Measurements from ENCODE around the gene SYNJ2. TPM values are rescaled to one million over a fixed set of nuclear protein-coding genes. Genes with fewer than 3 reads are reported as not detected.
A peak's percentile ranks its signal among the peaks of the same experiment; 100 is the strongest.

The SYNJ2 gene
- total and polyA plus RNA-seq, 2 of the 4 experiments (the other 2 are of a cell fraction): 40.8 to 45.2 TPM

- DNase-seq (no peak), ATAC-seq (ENCODE audit: low read depth) (no peak)
- CTCF ChIA-PET: no interaction called here
- no TSS peak for BruUV-seq (replicated peaks)
- Histone ChIP-seq H3K36me3 (ENCODE audit: control insufficient read depth, insufficient read depth, low read length) (peaks cover 8% of the 10 kb centered on the region), H3K9ac (ENCODE audit: low read depth, low read length) (no peak overlapping the region), H3K79me1 (ENCODE audit: low read depth in 1 of 2, low read length in 2 of 2) (no peaks in the 10 kb centered on the region), H3K4me2 (ENCODE audit: low read depth, low read length) (no peak overlapping the region), H3K4me1 (ENCODE audit: control insufficient read depth, insufficient read depth, low read length) (no peaks in the 10 kb centered on the region), H3K18ac (ENCODE audit: low read depth, low read length) (no peak overlapping the region), H2BK15ac (ENCODE audit: low read depth, low read length) (no peak overlapping the region), H3K23ac (ENCODE audit: low read depth, low read length) (no peak overlapping the region), H3K4me3 (ENCODE audit: insufficient read depth, low read depth, low read length) (no peak overlapping the region), H2AK9ac (replicated peaks; ENCODE audit: low read depth, low read length, poor library complexity) (no peak overlapping the region), H3K56ac (ENCODE audit: extremely low read depth, insufficient read depth, low read length) (no peak overlapping the region), H2AK5ac (ENCODE audit: low read depth, low read length) (no peak overlapping the region), H2BK5ac (ENCODE audit: low read depth, low read length, poor library complexity, severe bottlenecking) (no peak overlapping the region), H3K14ac (replicated peaks; ENCODE audit: low read depth, low read length) (no peak overlapping the region), H3K4ac (ENCODE audit: low read depth, low read length) (no peak overlapping the region), H4K20me1 (ENCODE audit: insufficient read depth, low read length) (no peaks in the 10 kb centered on the region), H3K27ac (ENCODE audit: insufficient read depth, low read length) (no peak overlapping the region), H3K27me3 (ENCODE audit: control insufficient read depth, insufficient read depth, low read length) (no peaks in the 10 kb centered on the region), H4K5ac (ENCODE audit: low read depth, low read length) (no peak overlapping the region), H3K9me3 (ENCODE audit: control insufficient read depth, insufficient read depth, low read length) (no peaks in the 10 kb centered on the region), H2BK120ac (ENCODE audit: low read depth, low read length) (no peak overlapping the region), H4K91ac (ENCODE audit: insufficient read depth, low read depth, low read length) (no peak overlapping the region), H2AFZ (replicated peaks; ENCODE audit: low read length, poor library complexity) (no peak overlapping the region), H3K9me1 (ENCODE audit: insufficient read depth, low read length) (peaks cover 4% of the 10 kb centered on the region; the same call in 1 of the 2 replicates), H4K8ac (ENCODE audit: low read depth in 2 of 2, low read length in 2 of 2) (no peak overlapping the region), H2BK20ac (ENCODE audit: low read depth, low read length) (no peak overlapping the region)
- WGBS, 2 experiments (ENCODE audit: extremely low coverage in 2 of 2, insufficient read length in 1 of 2): no CpG with 5 or more reads among the region's 1 CpG
- dilution Hi-C loops (cut with HindIII; ENCODE audit: low sequenced_read_pairs, unreplicated experiment): no loop called here
- TF ChIP-seq BHLHE40 (IDR thresholded peaks at IDR 0.05; ENCODE audit: low read depth, low read length) (no peak), MAFK (IDR thresholded peaks at IDR 0.05; ENCODE audit: low read depth, low read length) (peak; percentile 59)
- intact Hi-C loops (cut with micrococcal nuclease): no loop called here
- POLR2A ChIA-PET (ENCODE audit: unreplicated experiment): no interaction called here
- in situ Hi-C loops (cut with MboI; ENCODE audit: low sequenced_read_pairs): no loop called here
Observed at GRCh38 chr6:158124288-158124687, 142.6 kb downstream of the SYNJ2 start.
